Measurements from ENCODE around the gene VENTX.

The VENTX gene

DNA sequence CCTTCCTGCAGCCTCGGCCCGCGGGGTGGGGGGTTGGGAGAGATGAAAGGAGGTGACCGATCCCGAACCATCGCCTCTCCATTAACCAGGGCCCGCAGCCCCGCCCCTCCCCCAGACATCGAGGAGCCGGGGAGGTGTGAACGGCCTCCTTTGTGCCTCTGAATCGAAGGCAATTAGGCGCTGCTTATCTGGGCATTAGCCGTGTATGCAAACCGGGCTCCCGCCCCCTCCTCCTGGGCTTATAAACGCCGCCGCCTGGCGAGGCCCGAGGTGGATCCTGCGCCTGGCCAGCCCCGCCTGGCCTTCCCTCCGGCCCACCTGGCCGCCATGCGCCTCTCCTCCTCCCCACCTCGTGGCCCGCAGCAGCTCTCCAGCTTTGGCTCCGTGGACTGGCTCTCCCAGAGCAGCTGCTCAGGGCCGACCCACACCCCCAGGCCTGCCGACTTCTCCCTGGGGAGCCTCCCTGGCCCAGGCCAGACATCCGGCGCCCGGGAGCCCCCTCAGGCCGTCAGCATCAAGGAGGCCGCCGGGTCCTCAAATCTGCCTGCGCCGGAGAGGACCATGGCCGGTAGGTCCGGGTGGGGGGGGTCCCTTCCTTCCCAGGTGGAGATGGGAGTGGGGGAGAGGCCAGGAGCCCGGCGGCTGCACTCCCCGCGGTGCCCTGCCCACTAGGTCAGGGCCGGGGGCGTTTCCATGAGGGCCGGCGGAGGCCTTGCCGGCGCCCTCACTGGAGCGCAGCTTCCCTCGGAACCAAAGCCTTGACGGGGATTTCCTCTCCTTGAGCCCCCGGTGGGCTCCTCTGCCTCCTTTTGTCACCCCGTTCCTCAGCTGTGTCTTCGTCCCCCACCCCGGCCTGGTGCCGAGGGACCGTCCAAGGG lies at the start of gene VENTX:
Gene VENTX (plus strand): TSS at position 268 of the 878 bp plus-strand sequence. CDS start 60 bp downstream, at position 328.
- no peaks in the 10 kb centered on the region; the same call in 1 of the 2 replicates for H3K27me3 ChIP-seq (replicated peaks; ENCODE audit: control insufficient read depth, insufficient read depth, low read length)
- DNase-seq (ENCODE audit: extremely low read depth, insufficient read length) = no peak
- no peak for TF ChIP-seq CTCF (IDR thresholded peaks at IDR 0.05; ENCODE audit: insufficient read depth, low read length, poor library complexity, severe bottlenecking)
- no peaks in the 10 kb centered on the region for H3K36me3 ChIP-seq (ENCODE audit: control insufficient read depth, insufficient read depth, low read length)
- H3K4me3 ChIP-seq (replicated peaks; ENCODE audit: low read depth, low read length) = no peak within 1 kb of the TSS

DNA sequence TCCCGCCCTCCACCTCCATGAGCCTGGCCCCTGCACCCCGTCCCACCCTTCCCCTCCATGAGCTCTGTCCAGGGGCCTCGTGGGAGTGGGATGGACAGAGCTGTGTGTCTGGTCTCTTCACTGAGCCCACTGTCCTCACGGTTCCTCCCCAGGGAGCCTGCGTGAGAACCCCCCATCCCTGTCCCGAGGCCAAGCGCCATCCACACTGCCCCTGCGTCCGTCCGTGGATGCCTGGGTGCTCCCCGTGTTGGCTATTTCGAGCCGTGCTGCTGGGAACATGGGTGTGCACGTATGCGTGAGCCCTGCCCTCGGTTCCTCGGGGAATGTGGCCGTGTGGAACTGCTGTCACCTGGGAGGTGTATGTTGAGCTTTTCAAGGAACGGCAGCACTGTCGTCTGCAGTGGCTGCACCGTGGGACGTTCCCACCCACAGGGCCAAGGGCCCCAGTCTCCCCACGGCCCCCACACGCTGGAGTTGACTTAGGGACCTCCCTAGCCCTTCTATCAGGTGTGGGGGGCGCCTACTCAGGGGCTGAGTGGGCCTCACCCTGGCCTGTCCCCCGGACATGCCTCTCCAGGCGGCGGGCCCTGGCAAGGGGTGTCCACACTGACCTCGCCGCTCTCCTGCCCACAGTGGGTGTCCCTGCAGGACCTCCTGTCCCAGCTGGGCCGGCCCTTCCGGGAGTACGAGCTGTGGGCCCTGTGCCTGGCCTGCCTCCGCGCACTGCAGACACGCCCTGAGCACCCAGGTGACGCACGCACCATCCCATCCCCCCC lies 49.6 kb upstream of the VENTX start:
- no peak for TF ChIP-seq CTCF (IDR thresholded peaks at IDR 0.05; ENCODE audit: insufficient read depth, low read length, poor library complexity, severe bottlenecking)
- H3K36me3 ChIP-seq (ENCODE audit: control insufficient read depth, insufficient read depth, low read length) = no peaks in the 10 kb centered on the region
- no peak overlapping the region for H3K4me3 ChIP-seq (replicated peaks; ENCODE audit: low read depth, low read length)
- DNase-seq (ENCODE audit: extremely low read depth, insufficient read length) = no peak
- no peaks in the 10 kb centered on the region for H3K27me3 ChIP-seq (replicated peaks; ENCODE audit: control insufficient read depth, insufficient read depth, low read length)

DNA sequence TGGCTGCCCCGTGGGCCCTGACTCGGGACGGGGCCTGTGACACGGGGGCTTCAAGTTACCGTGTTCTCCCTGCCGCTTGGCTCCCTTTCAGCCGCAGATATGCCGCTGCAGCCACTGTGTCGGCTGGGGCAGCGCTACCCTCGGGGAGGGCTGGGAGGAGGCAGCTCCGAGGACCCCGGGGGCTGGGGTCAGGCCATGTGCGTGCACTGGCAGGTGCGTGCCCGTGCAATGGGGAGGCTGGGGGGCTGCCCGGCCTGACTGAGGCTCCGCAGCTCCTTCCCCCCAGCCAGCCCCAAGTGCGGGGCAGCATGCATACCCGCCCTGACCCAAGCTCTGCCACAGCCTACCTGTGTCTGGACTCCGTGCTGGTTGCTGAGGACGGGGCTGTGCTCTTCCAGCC lies 48.4 kb upstream of the VENTX start:
- H3K4me3 ChIP-seq (replicated peaks; ENCODE audit: low read depth, low read length) = no peak overlapping the region
- DNase-seq (ENCODE audit: extremely low read depth, insufficient read length) = no peak
- H3K36me3 ChIP-seq (ENCODE audit: control insufficient read depth, insufficient read depth, low read length) = no peaks in the 10 kb centered on the region
- H3K27me3 ChIP-seq (replicated peaks; ENCODE audit: control insufficient read depth, insufficient read depth, low read length) = no peaks in the 10 kb centered on the region
- no peak for TF ChIP-seq CTCF (IDR thresholded peaks at IDR 0.05; ENCODE audit: insufficient read depth, low read length, poor library complexity, severe bottlenecking)

DNA sequence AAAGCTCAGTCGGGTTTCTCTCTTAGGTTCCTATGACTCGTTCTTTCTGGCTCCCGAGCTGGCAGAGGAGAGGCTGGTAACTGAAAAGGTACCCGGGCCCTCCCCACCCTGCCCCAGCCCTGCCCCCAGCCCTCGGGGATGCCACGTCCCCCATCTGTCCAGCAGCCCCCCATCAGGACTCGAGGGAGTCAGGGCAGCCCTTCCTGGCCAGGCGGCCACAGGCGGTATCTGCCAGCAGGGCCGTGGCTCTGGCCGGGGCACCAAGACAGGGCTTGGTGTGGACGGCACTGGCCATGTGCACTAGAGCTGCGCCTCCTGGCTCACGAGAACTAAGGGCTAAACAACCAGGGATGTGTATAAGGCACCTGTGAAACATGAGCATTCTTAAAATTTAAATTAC lies 47.9 kb upstream of the VENTX start:
- TF ChIP-seq CTCF (IDR thresholded peaks at IDR 0.05; ENCODE audit: insufficient read depth, low read length, poor library complexity, severe bottlenecking) = no peak
- no peaks in the 10 kb centered on the region for H3K27me3 ChIP-seq (replicated peaks; ENCODE audit: control insufficient read depth, insufficient read depth, low read length)
- H3K4me3 ChIP-seq (replicated peaks; ENCODE audit: low read depth, low read length) = no peak overlapping the region
- H3K36me3 ChIP-seq (ENCODE audit: control insufficient read depth, insufficient read depth, low read length) = no peaks in the 10 kb centered on the region
- no peak for DNase-seq (ENCODE audit: extremely low read depth, insufficient read length)

GRCh38 chr10:133190225-133190624 lies 47.4 kb upstream of the VENTX start:
- no peak for DNase-seq (ENCODE audit: extremely low read depth, insufficient read length)
- no peak for TF ChIP-seq CTCF (IDR thresholded peaks at IDR 0.05; ENCODE audit: insufficient read depth, low read length, poor library complexity, severe bottlenecking)
- Histone ChIP-seq H3K4me3 (replicated peaks; ENCODE audit: low read depth, low read length) (no peak overlapping the region), H3K27me3 (replicated peaks; ENCODE audit: control insufficient read depth, insufficient read depth, low read length) (no peaks in the 10 kb centered on the region), H3K36me3 (ENCODE audit: control insufficient read depth, insufficient read depth, low read length) (no peaks in the 10 kb centered on the region)

Data from GM06990 (cell line).